ENCODE measurements around the gene KRTAP4-5. TPM values are rescaled to one million over a fixed set of nuclear protein-coding genes. Genes with fewer than 3 reads are reported as not detected.
A peak's percentile ranks its signal among the peaks of the same experiment; 100 is the strongest.

The KRTAP4-5 gene
- total and polyA plus RNA-seq, 2 of the 13 experiments (the other 11 are each of a cell fraction or from before 2014, with no cell fraction given) = not detected

DNA sequence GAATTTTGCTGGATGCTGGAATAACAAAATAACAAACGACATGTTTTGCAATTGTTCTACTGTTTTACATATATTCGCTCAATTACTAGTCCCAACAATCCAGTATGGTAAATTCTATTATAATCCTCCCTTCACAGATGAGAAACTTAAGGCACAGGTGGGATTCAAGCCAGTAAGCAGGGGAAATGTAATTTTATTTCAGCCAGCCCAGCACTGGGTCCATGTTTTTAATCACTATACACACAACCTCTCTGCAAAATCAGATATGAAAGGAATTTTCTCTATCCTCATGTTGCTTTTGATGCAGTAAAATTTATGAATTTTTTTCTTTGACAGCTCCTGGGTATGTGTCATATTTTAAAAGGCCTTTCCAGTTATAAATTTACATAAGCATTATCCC is 4.4 kb downstream of the KRTAP4-5 start:
- no peaks in the 10 kb centered on the region for H3K4me1 ChIP-seq (ENCODE audit: insufficient read depth, low read length)
- TF ChIP-seq TARDBP (CRISPR knock-in tag; IDR thresholded peaks at IDR 0.05) (no peak), ZSCAN20 (CRISPR knock-in tag; IDR thresholded peaks at IDR 0.05; ENCODE audit: borderline replicate concordance) (no peak), ZNF773 (CRISPR knock-in tag; IDR thresholded peaks at IDR 0.05; ENCODE audit: borderline replicate concordance) (no peak), ZNF607 (CRISPR knock-in tag; IDR thresholded peaks at IDR 0.05; ENCODE audit: borderline replicate concordance) (no peak), U2AF2 (IDR thresholded peaks at IDR 0.05; ENCODE audit: low read depth, low read length) (peak; percentile 40; the same call in 1 of the 2 replicates), TGIF2 (CRISPR knock-in tag; IDR thresholded peaks at IDR 0.05) (no peak), ZFAT (CRISPR knock-in tag; conservative IDR thresholded peaks at IDR 0.05) (no peak)
- TF ChIP-seq, protein P1, sequence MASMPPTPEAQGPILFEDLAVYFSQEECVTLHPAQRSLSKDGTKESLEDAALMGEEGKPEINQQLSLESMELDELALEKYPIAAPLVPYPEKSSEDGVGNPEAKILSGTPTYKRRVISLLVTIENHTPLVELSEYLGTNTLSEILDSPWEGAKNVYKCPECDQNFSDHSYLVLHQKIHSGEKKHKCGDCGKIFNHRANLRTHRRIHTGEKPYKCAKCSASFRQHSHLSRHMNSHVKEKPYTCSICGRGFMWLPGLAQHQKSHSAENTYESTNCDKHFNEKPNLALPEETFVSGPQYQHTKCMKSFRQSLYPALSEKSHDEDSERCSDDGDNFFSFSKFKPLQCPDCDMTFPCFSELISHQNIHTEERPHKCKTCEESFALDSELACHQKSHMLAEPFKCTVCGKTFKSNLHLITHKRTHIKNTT (CRISPR knock-in tag; IDR thresholded peaks at IDR 0.05) = no peak
- TF ChIP-seq, protein P2, sequence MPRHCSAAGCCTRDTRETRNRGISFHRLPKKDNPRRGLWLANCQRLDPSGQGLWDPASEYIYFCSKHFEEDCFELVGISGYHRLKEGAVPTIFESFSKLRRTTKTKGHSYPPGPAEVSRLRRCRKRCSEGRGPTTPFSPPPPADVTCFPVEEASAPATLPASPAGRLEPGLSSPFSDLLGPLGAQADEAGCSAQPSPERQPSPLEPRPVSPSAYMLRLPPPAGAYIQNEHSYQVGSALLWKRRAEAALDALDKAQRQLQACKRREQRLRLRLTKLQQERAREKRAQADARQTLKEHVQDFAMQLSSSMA (CRISPR knock-in tag; IDR thresholded peaks at IDR 0.05) = no peak
- H3K4me3 ChIP-seq (replicated peaks in 1 of 3; ENCODE audit: insufficient read depth in 1 of 3, low read depth in 2 of 3, low read length in 3 of 3) = no peak overlapping the region
- H3K27me3 ChIP-seq (ENCODE audit: control insufficient read depth in 1 of 2, insufficient read depth in 2 of 2, low read length in 2 of 2) = no peaks in the 10 kb centered on the region
- no peaks in the 10 kb centered on the region for H3K79me2 ChIP-seq (ENCODE audit: insufficient read depth, low read length)
- FAIRE-seq (no peak), ATAC-seq (no peak), DNase-seq (ENCODE audit: low spot score) (no peak)
- H3K4me2 ChIP-seq (ENCODE audit: low read depth, low read length) = no peak overlapping the region
- POLR2A ChIA-PET = no interaction called here
- WGBS (ENCODE audit: low lambda C conversion rate) = 0% methylated on average over 2 of the region's 2 CpGs
- no peaks in the 10 kb centered on the region for H3K36me3 ChIP-seq (replicated peaks in 1 of 2; ENCODE audit: control insufficient read depth in 1 of 2, insufficient read depth in 2 of 2, low read length in 2 of 2)
- in situ Hi-C loops (cut with HindIII; ENCODE audit: extremely low pct_ligation_motif_present, low pct_unique_long_range_greater_than_20kb) (no loop called here), intact Hi-C loops (cut with micrococcal nuclease; ENCODE audit: unreplicated experiment) (no loop called here)
- H3K9ac ChIP-seq (ENCODE audit: insufficient read depth, low read depth, low read length) = no peak overlapping the region
- no peak overlapping the region for H2AFZ ChIP-seq (ENCODE audit: low read length)
- no peak overlapping the region for H3K27ac ChIP-seq (ENCODE audit: extremely low read length, insufficient read depth, low read length)
- H3K9me3 ChIP-seq (ENCODE audit: low read length) = peaks cover 36% of the 10 kb centered on the region
- no TSS peak for BruUV-seq (replicated peaks)
- CTCF ChIA-PET (ENCODE audit: low intra/inter-chr PET ratio, low total read pairs) = no interaction called here
- H4K20me1 ChIP-seq (ENCODE audit: insufficient read depth, low read length) = no peaks in the 10 kb centered on the region

Data from HepG2 (cell line).